HG03457 (cell line): Measurements from ENCODE around the gene SGIP1.

Source experiments
- ATAC-seq: cut with Tn5 transposase; IDR thresholded peaks from one replicate; pipeline ENCODE4 v1.9.1; 2021; ENCODE audit warnings: moderate number of reproducible peaks; ENCODE audit not compliant: unreplicated experiment

SGIP1 gene

GRCh38 chr1:66599899-66600737, 66.2 kb downstream of the SGIP1 start:
- ATAC-seq = no peak

DNA sequence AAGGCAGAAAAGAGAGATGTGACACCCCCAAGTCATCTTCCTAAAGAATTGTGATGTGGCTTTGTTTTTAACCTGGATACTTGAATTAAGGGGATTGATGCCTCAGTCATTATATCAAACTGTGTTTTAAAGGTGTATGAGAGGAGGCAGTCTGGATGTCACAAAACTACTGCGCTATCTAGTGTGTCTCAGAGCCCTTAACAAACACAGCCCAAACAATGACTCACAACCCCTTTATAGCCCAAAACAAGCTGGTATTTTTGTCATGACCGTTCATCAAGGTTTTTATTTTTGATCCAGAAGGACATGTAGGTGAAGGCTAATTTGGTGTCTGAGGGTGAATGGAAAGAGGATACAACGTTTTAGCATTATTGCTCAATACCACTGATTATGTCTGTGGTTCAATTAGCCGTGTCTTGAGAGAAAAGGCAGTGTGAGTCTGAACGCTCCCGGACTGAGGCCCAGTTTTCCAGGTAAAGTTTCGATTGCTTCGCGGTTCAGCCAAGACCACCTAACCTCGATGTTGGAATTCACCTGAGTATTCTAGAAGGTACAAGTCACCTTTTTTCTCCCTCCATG, 71.6 kb downstream of the SGIP1 start:
- ATAC-seq = no peak

DNA sequence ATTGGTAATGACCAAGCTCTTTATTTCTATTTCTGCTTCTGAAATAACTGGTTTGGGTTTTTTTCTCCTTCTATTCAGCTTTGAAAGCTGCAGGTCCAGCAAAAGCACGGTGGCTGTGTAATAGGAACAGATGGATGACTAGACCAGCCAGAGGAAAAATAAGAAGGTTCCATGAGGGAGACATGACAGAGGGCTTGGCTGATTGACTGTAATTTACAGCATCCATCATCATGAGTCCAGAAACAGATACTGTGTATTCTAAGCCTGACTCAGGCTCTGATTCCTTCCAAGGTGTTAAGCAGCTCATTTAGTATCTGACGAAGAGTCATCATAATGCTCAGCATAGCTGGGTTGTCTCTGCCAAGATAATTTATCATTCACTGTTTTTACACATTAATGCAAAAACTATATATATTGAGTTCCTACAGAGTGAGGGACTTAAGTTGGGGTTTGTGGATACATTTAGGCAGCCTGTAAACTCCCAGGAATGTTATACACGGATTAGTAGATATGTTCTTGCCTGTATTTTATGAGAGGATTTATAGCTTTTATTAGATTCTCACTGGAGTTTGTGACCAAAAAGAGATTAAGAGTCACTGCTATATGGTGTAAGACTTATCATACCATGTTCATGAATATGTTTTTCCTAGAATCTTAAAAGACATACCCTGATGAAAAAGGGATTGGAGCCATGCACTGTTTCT, 72.6 kb downstream of the SGIP1 start:
- no peak for ATAC-seq

DNA sequence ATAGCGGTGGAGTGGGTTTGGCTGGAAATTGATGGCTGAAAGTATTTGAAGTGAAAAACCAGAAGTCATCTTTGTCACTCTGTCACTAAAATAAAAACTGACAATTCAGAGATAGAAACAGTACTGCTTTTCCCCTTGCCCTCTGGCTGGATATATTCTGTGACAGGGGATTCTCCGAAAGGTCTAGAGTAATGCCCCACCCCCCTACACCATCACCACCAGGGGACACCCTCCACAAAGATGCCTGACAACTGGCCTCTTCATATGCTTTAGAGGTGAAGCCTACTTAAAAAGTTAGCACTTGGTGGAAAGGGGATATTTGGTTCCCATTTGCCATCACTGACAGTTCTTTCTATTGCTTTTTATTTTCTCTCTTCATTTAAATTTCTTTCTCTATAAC, 73.5 kb downstream of the SGIP1 start:
- no peak for ATAC-seq

- ATAC-seq = no peak
These were observed 79.2 kb downstream of the SGIP1 start for GRCh38 chr1:66613187-66613586.

- no peak for ATAC-seq
These were observed 83.6 kb downstream of the SGIP1 start for GRCh38 chr1:66617362-66618184.

DNA sequence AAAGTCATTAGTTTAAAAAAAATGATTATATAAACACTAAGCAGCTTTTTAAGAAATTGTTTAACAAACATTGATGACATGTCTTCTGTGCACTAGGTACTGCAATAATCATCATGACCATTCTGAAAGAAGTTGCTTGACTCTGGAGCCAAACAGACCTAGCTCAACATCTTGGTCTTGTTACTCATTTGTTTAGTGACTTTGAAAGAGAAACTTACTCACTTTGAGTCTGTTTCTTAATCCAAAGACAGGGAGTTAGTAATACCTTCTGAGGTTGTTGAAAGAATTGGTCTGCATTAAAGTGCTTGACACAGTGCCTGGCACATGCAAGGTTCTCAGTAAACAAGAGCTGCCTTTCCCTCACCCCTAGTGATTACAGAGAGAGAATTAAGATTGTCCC, 84.4 kb downstream of the SGIP1 start:
- no peak for ATAC-seq

DNA sequence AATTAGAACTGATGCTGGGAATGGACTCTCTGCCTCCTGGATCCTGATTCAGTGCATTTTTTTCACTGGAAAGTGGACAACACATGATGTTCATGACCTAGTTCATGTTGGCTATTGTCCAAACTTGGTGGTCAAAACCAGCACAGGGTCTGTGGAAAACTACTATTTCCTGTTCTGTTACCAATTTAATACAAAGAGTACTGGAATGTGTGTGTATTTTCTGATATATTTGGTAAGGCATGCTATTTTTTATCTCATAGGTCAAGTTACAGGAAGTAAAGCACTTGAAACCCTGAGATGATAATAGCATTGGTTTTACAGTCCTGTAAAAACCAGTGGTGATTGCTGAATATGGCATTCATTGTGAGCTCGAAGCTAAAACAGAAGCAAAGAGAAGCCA, 89.9 kb downstream of the SGIP1 start:
- ATAC-seq = no peak

DNA sequence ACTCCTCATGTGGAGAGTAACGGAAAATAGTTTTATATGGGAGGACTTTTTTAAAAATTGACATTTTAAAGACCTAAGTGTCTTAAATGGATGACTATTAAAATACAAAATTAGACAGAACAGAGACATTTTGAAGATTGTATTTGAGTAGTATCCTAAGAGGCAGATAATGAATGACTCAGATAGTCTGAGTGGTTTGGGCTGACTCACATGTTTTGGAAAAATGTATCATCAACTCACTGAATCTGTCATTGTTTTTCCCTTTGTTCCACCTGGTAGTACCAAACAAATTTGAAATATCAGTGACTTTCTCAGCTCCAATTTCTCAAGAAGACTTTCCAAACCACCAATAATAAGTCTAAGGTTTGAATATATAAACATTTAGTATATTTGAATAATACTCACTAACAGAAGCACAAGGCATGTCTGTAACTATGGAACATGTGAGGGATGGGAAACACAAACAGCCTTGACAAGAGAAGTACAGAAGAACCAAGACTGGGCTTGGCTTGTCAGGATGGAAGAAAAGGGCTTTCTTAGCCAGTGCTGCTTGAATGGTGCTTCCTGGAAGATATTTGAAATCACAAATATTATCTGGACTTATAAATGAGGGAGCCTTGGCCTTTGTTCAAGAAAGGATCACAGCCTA, 90.6 kb downstream of the SGIP1 start:
- ATAC-seq = no peak

DNA sequence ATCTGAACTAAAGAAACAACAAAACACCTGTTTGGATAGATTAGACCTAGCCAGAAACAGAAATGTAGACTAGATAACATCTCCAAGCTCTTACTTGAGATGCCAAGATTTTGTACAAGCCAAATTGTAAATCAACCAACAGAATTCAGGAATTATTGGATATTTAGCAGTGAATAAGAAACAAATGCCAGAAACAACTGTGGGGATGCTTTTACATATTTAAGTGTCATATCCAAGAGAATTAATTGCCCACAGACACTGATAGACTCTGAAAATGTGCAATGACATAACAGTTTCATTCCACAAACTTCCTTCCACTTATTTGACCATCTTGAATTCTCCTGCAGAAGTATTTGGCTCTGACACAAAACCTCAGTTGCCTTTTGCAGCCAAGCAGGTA, 92.3 kb downstream of the SGIP1 start:
- no peak for ATAC-seq

GRCh38 chr1:66628926-66629325, 95.0 kb downstream of the SGIP1 start:
- ATAC-seq = no peak

DNA sequence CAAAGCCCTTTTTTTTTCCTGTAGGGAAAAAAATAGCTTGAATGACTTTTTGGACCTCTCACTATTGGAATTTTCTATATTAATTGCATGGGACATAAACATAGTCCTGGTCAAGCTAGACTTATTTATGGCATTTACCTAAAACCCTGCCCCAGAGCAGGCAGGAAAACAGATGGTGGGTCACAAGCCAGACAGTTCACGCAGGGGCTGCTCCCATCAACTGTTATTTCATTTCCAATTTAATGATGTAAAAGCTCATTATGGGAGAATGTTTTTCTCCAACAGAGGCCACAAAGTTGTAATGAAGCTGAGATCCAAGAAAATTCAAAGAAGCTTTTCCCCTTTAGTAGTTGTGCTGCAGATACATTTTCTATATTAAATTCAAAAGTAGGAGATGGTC, 99.2 kb downstream of the SGIP1 start:
- ATAC-seq = no peak

DNA sequence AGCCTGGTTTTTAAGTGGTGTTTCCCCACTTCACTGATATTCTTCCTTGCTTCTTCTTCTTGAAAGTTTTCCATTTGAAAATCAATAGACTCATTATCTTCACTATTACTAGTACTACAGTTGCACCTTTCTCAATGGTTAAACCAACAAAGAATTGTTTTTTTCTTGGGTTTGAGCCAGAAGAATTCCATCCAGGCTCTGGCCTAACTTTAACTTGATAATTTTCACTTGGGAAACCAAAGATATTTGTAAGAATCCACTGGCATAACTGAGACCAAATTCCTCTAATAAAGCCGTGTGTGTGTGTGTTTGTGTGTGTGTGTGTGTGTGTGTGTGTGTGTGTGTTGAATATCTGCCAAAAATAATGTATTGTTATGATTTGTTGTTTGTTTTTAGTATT, 103.2 kb downstream of the SGIP1 start:
- no peak for ATAC-seq

DNA sequence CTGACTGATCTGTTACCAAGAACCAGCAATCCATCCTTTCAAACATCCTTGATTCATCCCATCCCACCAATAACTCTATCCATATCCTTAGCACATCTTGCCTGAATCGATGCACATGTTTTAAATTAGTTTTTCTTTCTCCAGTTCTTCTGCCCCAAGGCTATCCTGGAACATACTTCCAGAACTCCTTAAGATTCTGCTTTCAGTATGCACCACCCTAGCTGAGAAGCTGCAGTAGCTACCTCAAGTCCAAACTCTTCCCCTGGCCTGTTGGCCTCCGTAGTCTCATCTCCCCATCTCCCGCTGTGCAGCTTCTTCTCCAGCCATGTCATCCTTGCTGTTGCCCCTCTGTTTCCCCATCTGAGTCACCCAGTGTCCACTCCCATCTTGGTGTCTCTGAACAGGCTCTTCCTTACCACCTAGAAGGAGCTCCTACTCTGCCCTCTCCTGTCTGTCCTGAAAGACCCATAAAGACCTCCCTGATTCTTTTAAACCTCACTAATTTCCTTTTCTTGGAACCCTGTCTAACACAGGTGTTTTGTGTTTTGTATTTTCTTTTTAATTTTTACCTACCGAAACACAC, 108.0 kb downstream of the SGIP1 start:
- ATAC-seq = no peak

DNA sequence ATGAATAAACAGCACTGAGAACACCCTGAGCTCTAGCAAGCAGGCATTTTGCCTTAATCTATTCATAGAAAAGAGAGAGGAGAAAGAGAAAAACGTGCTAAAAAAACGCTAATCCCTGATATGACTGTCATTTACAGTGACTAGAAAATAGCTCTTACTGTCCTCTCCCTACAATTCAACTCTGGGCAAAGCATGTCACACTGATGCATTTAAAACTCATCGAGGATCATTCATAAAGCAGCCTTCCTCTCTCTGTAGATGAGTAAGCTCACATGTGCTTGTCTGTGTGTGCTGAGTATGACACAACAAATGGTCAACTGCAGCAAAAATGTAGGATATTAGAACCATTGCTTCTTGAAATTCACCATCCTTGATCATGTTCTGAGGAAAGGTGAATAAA, 109.0 kb downstream of the SGIP1 start:
- no peak for ATAC-seq

DNA sequence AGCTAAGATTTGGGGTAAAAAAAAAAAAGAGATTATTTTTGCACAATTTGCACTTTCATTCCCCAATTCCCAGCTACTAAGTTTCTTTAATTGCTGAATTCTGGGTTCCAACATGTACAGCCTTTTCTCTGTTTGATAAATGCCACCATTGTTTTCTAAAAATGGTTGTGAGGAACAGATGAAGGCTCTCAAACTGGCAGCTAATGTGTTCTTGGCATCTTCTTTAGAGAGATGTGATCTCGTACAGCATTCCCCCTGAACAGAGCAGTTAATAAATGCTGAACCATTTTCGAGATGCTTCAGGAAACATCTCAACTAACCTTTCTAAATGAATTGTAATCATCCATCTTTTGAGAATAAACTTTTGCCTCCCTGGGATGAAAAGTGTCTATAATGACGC, 110.4 kb downstream of the SGIP1 start:
- no peak for ATAC-seq

DNA sequence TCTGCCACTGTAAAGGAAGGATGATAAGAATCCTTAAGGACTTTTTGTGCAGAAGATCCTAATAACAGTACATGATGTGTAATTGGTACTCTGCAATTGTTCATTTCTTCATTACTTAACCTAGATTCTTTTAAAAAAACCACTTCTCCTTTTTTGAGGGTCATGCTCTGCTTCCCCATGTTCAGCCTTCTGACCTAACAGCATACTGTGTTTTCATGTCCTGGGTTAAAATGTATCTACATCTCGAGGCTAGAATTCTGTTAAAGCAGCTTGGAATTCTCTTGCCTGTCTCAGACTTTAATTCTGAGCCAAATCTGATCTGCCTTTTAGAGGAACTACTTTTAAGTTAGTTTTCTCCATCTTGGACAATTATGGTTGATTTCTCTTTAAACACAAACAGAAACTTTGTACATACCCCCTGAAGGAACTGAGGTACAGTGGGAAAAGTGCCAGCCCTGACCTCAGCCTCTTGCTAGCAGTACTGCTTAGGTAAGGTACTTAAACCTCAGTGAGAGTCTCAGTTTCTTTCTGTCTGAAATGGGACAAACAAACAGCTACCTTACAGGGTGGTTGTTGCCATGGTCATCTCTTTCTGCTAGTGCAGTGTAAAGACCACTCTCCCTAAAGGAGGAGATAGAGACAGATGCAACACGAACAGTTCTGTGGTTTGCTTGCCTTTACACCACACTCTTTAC, 115.1 kb downstream of the SGIP1 start:
- ATAC-seq = peak; percentile 90

DNA sequence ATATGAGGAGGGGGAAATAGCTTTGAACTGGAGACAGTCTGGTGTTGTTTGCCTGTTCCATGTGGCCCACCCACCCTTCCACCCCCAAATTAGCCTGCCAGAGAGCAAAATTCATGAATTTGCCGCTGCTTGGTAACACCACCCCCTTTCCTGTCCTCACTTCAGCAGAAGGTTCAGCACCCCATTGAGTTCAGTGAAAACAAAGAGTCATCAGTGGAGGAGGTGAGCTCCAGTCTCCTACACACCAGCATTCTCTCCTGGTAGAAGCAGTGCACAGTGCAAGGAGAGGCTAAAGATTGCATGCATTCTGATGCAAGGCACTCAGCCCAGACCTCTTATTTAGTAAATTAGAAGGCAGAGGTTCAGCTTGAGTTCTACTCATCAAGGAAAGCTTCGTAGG, 118.6 kb downstream of the SGIP1 start:
- ATAC-seq = no peak

DNA sequence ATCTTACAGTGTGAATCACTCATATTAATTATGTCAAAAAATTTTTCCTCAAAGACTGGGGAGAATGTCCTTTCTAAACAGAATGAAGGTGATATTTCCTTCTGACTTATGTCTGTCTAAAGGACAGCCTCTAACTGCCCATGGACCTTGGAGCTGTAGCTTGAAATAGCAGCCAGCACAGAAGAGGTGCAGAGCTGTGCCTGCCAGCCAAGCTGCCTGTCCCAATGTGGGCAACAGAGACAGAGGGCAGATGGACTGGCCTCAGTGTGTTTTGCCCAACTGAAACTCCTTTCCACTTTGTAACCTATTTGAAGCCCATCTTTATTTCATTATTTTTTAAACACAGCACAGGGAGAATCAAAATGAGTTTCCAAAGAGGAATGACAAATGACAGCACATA, 120.7 kb downstream of the SGIP1 start:
- no peak for ATAC-seq

DNA sequence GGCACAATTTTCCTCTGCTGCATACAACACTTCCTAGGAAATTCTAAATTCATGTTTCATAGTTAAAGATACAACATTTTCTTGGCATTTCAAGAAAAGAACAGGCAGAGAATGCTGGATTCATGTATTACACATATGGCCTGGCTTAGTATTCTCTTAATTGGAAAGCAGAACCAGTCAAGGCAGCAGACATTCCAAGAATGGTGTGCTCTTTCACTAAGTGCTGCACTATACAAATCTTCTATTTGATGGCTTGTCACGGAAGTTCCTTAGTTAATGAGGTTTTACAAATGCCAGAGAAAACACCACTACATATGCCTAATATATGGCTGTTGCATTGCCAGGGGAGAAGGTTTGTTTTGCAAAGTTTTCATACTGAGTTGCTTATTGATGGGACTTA, 137.5 kb downstream of the SGIP1 start:
- ATAC-seq = no peak
